GM18519 (cell line): ENCODE results near the gene NODAL.

Source experiments
- ATAC-seq: cut with Tn5 transposase; IDR thresholded peaks from one replicate; pipeline ENCODE4 v1.9.1; 2021; ENCODE audit warnings: mild to moderate bottlenecking, moderate library complexity; ENCODE audit not compliant: unreplicated experiment, low FRiP score

The NODAL gene

GRCh38 chr10:70435241-70436085 lies 6.0 kb downstream of the NODAL start:
- no peak for ATAC-seq

- ATAC-seq: no peak
Measured at GRCh38 chr10:70433581-70434280, 7.8 kb downstream of the NODAL start.

GRCh38 chr10:70432561-70433263 lies 8.8 kb downstream of the NODAL start:
- no peak for ATAC-seq

DNA sequence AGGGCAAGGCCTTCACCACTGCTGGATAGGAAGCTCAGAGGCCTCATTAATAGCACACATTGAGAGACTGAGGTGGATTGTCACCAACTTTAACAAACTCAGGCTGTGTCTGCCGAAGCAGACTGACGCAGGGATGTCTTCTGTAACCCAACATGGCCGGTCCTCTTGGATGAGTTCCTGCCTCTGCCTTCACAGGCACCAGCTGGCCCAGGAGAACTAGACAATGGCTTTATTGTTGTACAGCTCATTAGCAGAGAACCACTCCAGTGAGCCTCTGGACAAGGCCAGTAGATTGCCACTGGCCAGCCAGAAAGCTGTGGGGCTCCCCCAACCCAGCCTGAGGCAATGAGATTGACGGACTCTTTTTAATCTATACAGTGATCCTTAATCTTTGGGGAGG lies 9.4 kb downstream of the NODAL start:
- ATAC-seq: no peak

- ATAC-seq: no peak
Measured at GRCh38 chr10:70430493-70431445, 10.7 kb downstream of the NODAL start.

DNA sequence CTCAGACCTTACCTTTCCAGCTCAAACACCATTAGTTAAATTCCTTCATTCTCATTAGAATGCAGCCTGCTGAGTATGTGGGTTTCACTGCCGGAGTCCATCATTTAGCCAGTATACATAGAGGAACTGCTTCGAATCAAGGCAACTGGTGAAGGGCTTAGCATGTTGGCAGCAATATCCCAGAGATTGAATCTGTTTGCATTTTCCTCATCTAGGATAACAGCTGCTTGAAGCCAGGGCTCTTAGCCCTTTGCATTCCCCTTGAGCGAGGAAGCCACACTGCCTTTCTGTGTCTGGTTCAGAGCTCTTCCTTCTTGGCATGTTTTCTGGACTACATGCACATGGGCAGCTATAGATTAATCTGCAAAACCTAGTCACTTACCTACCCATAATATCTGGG lies 14.7 kb downstream of the NODAL start:
- no peak for ATAC-seq

DNA sequence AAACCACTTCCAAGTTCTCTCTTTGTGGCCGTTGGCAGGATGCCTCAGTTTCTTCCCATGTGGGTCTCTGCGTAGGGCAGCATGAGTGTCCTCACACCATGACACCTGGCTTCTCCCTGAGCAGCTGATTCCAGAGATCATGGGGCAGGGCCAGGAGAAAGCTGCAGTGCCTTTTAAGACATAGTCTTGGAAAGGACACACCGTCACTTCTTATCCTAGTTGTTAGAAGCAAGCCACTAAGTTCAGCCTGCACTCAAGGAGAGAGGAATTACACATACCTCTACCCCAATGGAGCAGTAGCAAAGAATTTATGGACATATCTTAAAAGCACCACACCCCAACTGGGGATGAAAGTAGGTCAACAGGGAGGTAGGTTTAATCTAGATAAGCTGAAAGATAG lies 16.4 kb downstream of the NODAL start:
- ATAC-seq: no peak

DNA sequence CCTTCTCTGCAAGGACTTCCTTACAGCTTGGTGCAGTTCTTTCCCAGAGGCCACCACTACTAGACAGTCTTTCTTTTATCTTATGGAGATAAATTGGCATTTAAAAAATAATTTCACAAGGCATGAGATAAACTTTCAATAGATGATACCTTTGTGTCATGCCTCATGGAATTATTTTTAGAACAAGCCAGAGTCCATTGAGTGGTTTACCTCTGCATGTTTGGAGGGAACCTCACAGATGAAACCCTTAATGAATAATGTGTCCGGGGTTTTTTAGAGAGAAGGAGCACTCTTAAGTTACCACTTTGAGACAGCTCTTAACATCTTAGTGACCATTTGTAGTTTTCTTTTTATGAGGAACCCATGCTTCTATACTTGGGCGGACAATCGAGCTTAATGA lies 17.2 kb downstream of the NODAL start:
- no peak for ATAC-seq

- no peak for ATAC-seq
Measured at GRCh38 chr10:70418713-70419112, 22.8 kb downstream of the NODAL start.

DNA sequence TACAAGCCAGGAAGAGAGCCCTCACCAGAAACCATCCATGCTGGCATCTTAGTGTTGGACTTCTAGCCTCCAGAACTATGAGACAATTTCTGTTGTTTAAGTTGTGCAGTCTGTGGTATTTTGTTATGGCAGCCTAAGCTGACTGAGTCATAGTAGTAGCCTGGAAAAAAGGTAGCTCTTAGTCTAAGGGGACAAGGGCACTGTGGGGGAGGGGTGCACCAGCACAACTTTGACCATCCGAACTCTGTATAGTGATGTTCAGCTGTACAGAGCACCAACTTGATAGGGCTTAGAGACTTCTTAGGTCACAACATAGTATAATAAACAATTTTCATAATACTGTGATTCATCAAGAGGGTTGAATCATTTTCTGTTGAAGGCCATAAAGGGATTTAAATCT lies 23.3 kb downstream of the NODAL start:
- no peak for ATAC-seq

DNA sequence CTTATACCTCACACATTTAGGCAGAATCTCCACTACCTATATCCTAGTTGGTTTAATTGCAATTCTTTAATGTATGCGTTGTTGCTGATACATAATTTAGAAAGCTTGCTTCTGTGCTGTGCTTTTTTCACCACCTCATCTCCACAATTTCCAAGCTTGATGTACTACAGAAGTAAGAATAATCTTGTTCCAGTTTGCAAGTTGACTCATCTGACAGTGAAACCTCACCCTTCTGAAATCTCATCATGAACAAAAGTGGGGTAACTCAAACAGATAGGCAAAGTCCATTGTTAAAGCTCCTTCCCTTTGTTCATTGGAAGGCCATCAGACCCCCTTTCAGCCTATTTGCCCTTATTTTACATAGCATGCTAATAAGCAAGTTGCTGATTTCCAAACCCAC lies 23.9 kb downstream of the NODAL start:
- ATAC-seq: no peak

DNA sequence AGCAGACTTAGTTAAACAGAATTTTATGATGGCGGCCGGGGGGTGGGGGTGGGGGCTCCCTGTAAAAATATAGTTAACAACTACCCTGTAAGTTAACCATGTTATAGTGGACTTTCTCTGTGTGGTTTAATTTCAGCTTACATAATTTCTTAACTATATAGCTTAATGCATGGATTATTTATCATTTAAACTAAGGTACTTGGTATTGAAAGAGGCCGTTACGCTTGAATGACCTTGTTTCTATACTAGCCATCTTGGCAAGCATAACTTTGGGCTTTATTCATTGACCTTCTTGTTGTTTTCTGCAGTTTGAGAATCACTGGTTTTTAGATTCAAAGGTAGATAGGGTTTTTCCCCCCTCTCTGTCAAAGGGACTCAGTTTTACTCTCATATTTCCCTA lies 29.1 kb downstream of the NODAL start:
- no peak for ATAC-seq

DNA sequence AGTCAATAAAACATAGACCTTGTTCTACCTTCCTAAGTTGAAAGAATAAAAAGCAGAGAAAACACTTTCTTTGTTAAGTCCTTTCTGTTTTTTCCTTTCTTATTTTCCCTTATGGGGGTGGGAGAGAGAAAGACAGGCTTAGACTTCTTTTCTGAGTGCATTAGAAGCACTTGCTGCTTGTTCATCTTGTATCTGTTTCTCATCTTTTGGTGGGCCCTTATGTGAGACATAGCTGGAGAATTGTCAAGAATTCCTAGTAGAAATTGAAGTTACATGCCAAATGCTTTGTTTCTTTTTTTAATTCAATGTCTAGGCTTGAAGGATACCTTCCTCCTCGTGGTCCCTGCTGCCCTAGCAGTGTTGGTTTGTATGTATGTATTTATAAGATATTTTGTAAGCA lies 30.9 kb downstream of the NODAL start:
- no peak for ATAC-seq

GRCh38 chr10:70409772-70410171 lies 31.7 kb downstream of the NODAL start:
- no peak for ATAC-seq

DNA sequence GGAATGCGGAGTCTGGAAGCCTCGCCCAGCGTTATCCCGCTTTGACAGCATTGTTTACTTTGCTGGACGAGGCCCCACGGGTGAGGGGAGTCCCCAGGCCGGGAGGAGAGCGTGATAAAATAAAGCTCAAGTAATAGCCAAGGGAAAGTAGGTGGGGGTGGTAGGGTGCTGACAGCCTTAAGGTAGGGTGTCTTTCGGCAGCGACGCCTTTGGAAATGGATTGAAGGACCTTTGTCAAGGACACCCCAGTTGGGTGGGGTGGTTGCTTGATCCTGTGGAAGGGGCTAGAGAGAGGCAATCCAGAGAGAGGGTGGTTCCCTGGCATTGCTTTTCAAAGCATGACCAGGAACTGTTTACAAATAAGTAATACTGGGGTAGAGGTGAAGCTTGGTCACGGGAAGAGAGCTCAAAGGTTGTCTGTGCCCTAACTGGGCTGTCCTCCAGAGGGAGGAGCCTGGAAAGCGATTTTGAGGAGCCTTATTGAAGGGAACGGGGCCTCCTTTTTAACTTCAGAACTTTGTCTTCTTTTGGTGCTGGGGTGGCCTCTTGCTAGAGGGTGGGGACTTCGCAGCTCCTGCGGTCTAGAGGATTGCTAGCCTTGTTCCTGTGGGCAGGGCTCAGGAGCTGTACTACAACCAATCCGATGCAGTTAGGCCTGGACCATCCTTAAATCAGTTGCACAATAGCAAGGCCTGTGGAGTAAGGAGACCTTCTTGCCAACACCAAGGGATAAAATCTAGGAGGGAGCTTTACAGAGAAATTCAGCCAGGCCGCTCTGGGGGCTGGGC lies 36.2 kb downstream of the NODAL start:
- no peak for ATAC-seq

DNA sequence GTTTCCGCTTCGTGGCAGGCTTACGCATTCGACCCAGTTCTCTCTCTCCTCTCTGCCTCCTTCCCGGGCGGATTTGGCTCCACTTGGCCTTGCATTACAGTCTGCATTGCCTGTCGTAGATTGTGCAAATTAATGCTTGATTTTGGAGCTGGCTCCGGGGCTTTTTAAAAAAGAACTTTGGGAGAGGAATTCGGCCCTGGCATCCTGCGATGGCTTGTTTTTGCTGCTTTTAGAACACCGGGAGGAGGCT lies 36.8 kb downstream of the NODAL start:
- ATAC-seq: no peak

DNA sequence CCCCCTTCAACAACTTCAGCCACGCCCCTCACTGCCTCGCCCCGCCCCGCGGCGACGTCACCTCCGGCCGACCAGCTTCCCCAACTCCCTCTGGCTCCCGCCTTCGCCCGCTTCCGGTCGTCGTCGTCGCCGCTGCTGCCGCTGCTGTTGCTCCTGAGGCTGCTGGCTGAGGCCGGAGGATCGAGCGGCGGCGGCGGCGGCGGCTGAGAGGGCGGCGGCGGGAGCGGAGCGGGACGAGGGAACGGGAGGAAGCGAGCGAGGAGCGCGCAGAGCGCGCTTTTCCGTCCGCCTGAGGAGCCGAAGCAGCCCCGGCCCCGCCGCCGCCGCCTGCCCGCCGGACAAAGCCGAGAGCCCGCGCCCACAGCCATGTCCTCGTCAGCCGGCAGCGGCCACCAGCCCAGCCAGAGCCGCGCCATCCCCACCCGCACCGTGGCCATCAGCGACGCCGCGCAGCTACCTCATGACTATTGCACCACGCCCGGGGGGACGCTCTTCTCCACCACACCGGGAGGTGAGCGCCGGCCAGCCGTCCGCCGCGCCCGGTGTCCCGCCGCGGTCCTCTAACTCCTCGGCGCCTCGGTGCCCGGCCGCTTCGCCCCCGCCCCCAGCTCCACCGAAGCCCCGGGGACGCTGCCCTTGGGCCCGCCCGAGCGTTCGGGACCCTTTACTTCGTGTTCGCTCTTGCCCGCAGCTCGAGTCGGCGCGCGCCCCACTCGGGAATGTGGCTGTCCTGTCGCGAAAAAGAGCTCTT lies 37.3 kb downstream of the NODAL start, which contains the start of gene EIF4EBP2:
EIF4EBP2 (plus strand) TSS at position 110 of the 751 bp plus-strand sequence; CDS start at position 367, 257 bp downstream.
- ATAC-seq: peak; percentile 67

- peak; percentile 6 for ATAC-seq
Measured at GRCh38 chr10:70403483-70404035, 37.9 kb downstream of the NODAL start.

DNA sequence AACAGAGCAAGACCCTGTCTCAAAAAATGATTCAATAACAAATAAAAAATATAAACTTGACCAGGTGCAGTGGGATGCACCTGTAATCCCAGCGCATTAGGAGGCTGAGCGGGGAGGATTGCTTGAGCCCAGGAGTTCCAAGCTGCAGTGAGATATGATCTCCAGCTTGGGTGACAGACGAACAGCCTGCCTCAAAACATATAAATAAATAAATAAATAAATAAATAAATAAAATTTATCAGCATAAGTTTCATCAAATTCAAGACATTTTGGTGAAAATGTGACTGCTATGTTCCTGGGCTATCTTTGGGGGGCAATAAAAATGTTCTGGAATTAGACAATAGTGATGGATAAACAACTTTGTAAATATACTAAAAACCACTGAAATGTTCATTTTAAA lies 42.3 kb downstream of the NODAL start:
- ATAC-seq: no peak
